ENCODE measurements around the gene RWDD2A. TPM values are rescaled to one million over a fixed set of nuclear protein-coding genes. Genes with fewer than 3 reads are reported as not detected.

Gene RWDD2A
- total RNA-seq, 5 donors from 2014 or later (not counting 1 experiment from before 2014, with no cell fraction given) = 1.5 to 4.1 (median 2.9) TPM

DNA sequence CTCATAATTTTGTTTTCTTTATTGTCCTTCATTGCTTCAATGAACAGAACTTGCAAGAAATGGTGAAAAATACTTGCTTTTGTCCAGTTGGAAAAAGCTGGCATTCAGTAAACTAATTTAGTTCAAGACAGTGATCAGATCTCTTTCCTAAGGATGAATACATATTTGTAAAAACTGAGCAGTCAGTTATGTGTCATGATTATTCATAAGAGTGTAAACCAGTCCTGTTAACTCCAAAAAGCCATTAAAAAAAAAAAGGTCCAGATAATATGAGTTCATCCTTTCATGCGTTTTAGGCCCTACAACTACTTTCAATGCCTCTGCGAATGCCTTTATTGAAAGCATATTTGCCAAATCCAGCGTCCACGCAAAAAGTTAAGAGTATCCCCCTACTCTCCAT is 701 bp upstream of the RWDD2A start:
- Mint-ChIP-seq H3K4me3 (peak overlapping the region; percentile 93 to 98 (median 97)), H3K36me3 (peaks cover 16% of the 10 kb centered on the region), H3K9me3 (no peaks in the 10 kb centered on the region), H3K27ac (peak overlapping the region; percentile 72 to 95), H3K27me3 (no peaks in the 10 kb centered on the region), H3K4me1 (peaks cover 44 to 63% (median 57%) of the 10 kb centered on the region in 3 donors)
- Histone ChIP-seq H3K36me3 (ENCODE audit: control insufficient read depth in 2 of 2, extremely low read depth in 1 of 2, insufficient read depth in 1 of 2, low read length in 1 of 2) (no peaks in the 10 kb centered on the region), H3K27me3 (replicated peaks in 1 of 2; ENCODE audit: control insufficient read depth in 2 of 2, extremely low read depth in 1 of 2, insufficient read depth in 2 of 2, low read length in 1 of 2) (no peaks in the 10 kb centered on the region), H3K9me3 (no peaks in the 10 kb centered on the region), H3K4me3 (ENCODE audit: control insufficient read depth in 1 of 2, extremely low read depth in 1 of 2, low read length in 1 of 2) (peak overlapping the region; percentile 85 to 87), H3K4me1 (ENCODE audit: control insufficient read depth in 1 of 2, extremely low read depth in 1 of 2, insufficient read depth in 2 of 2, low read length in 2 of 2) (peaks cover 4 to 15% of the 10 kb centered on the region in 2 experiments), H3K27ac (ENCODE audit: low read length) (peak overlapping the region; percentile 52)
- ATAC-seq (replicated peaks in 1 of 4) (no peak), DNase-seq (no peak)
- 3% methylated on average over 4 of the region's 4 CpGs for WGBS (ENCODE audit: insufficient coverage)
- CTCF ChIA-PET = interaction anchor here (1.4 to 2.7 kb wide), 2 partner anchors 125 to 127 kb away, joined by 4 to 10 read pairs; partner anchors contain the start of genes DOP1A (in 1 of the 2) and UBE3D (in 1 of the 2)
- POLR2A ChIA-PET = no interaction called here

DNA sequence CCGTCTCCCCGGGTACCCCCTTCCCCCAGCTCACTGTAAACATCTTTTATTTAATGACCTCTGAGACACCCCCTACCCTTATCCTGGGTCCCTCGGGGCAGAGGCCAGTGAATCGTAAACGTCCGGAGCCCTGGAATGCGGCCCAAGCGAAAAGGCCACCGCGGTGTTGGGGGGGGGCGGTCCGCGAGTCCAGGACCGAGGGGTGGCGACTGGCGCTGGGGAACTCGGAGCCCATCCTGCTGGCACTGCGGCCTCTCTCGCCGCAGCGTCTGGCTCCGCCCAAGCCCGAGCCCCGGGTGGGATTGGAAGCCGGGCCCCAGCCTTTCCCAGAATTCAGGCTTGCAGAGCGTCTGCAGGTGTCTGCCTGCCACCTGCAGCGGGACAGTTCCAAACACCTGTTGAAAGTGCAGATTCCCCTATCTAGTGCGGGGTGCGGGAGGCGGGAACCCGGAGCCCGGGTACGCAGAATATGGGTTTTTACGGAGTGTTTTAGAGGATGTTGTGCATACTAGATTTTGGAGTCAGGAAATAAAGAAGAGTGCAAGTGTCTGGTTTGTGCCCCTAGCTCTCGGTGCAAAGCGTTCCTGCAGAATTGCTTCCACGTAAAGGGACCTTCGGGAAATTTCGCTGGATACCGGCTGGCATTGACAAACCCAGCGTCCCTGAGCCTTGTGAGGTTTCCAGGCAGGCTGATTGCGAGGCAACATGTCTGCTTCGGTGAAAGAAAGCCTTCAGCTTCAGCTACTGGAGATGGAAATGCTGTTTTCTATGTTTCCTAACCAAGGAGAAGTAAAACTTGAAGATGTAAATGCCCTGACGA is 800 bp downstream of the RWDD2A start:
- Histone ChIP-seq H3K27me3 (replicated peaks in 1 of 2; ENCODE audit: control insufficient read depth in 2 of 2, extremely low read depth in 1 of 2, insufficient read depth in 2 of 2, low read length in 1 of 2) (no peaks in the 10 kb centered on the region), H3K4me1 (ENCODE audit: control insufficient read depth in 1 of 2, extremely low read depth in 1 of 2, insufficient read depth in 2 of 2, low read length in 2 of 2) (peaks cover 4 to 15% of the 10 kb centered on the region in 2 experiments), H3K36me3 (ENCODE audit: control insufficient read depth in 2 of 2, extremely low read depth in 1 of 2, insufficient read depth in 1 of 2, low read length in 1 of 2) (no peaks in the 10 kb centered on the region), H3K4me3 (ENCODE audit: control insufficient read depth in 1 of 2, extremely low read depth in 1 of 2, low read length in 1 of 2) (peak overlapping the region; percentile 85 to 87), H3K27ac (ENCODE audit: low read length) (no peak overlapping the region), H3K9me3 (no peaks in the 10 kb centered on the region)
- Mint-ChIP-seq H3K36me3 (peaks cover 10% of the 10 kb centered on the region), H3K4me3 (peak overlapping the region; percentile 79 to 97 (median 93)), H3K9me3 (no peaks in the 10 kb centered on the region), H3K27me3 (no peaks in the 10 kb centered on the region), H3K27ac (peak overlapping the region in 1 of 2 donors; percentile 64), H3K4me1 (peaks cover 36 to 59% (median 50%) of the 10 kb centered on the region in 3 donors)
- 20% methylated on average over 32 of the region's 44 CpGs for WGBS (ENCODE audit: insufficient coverage)
- ATAC-seq (replicated peaks in 1 of 4) (peak in 3 of 4 experiments; percentile 8 to 13 (median 12)), DNase-seq (peak in 16 of 35 experiments; percentile 1 to 30 (median 4))
- CTCF ChIA-PET = interaction anchor here in 1 of 2 donors (0.6 to 1.8 kb wide), 5 partner anchors 22 to 129 kb away, joined by 3 to 6 read pairs (median 3); partner anchors contain the start of gene DOP1A
- POLR2A ChIA-PET = no interaction called here

DNA sequence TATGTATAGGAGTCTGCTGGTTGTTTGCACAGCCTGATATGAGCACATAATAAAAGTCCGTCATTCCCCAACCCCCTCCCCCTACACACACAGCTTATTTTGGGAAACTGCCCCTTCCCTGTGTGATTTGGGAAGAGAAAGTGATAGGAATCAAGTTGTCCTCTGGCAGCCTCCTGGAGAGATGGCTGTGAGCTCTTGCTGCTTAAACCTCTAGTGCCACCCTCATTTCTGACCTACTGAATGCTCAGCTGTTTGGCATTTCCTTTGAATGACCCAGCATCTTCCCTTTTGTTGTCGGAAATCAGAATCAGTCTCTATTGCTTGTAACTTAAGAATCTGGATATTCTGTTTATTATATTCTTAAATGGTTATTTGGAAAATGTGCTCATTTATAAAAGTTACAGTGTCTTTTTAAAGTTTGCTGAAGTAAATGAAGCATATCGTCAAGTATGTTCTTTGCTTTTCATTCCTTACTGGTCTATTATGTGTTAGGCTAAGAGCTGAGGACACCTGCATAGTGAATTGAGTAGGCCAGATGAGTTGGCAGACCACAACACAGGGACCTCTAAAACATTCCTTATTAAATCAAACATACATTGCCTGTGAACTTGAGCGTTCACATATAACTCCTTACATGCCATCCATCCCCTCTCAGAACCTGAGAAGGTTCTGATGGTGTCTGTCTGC is 5.5 kb downstream of the RWDD2A start:
- no peaks in the 10 kb centered on the region for H3K9me3 ChIP-seq
- Mint-ChIP-seq H3K9me3 (no peaks in the 10 kb centered on the region), H3K4me3 (no peak overlapping the region), H3K27me3 (no peaks in the 10 kb centered on the region), H3K36me3 (no peaks in the 10 kb centered on the region), H3K4me1 (peaks cover 15 to 26% (median 18%) of the 10 kb centered on the region in 3 donors), H3K27ac (no peak overlapping the region)
- CTCF ChIA-PET = interaction anchor here in 1 of 2 donors (0.7 to 1.4 kb wide), 3 partner anchors 23 to 133 kb away, joined by 3 to 4 read pairs (median 4); partner anchors contain the start of gene UBE3D
- no peak overlapping the region for H3K4me3 ChIP-seq (ENCODE audit: control insufficient read depth in 1 of 2, extremely low read depth in 1 of 2, low read length in 1 of 2)
- DNase-seq (no peak), ATAC-seq (replicated peaks in 1 of 4) (no peak)
- no peak overlapping the region for H3K27ac ChIP-seq (ENCODE audit: low read length)
- no CpG with 5 or more reads among the region's 4 CpGs for WGBS (ENCODE audit: insufficient coverage)
- H3K36me3 ChIP-seq (ENCODE audit: control insufficient read depth in 2 of 2, extremely low read depth in 1 of 2, insufficient read depth in 1 of 2, low read length in 1 of 2) = no peaks in the 10 kb centered on the region
- H3K27me3 ChIP-seq (replicated peaks in 1 of 2; ENCODE audit: control insufficient read depth in 2 of 2, extremely low read depth in 1 of 2, insufficient read depth in 2 of 2, low read length in 1 of 2) = no peaks in the 10 kb centered on the region
- POLR2A ChIA-PET = interaction anchor here in 1 of 2 donors (0.6 kb wide), 1 partner anchor 21 kb away, joined by 4 read pairs; no protein-coding TSS in a partner anchor
- peaks cover 2 to 8% of the 10 kb centered on the region in 2 experiments for H3K4me1 ChIP-seq (ENCODE audit: control insufficient read depth in 1 of 2, extremely low read depth in 1 of 2, insufficient read depth in 2 of 2, low read length in 2 of 2)

DNA sequence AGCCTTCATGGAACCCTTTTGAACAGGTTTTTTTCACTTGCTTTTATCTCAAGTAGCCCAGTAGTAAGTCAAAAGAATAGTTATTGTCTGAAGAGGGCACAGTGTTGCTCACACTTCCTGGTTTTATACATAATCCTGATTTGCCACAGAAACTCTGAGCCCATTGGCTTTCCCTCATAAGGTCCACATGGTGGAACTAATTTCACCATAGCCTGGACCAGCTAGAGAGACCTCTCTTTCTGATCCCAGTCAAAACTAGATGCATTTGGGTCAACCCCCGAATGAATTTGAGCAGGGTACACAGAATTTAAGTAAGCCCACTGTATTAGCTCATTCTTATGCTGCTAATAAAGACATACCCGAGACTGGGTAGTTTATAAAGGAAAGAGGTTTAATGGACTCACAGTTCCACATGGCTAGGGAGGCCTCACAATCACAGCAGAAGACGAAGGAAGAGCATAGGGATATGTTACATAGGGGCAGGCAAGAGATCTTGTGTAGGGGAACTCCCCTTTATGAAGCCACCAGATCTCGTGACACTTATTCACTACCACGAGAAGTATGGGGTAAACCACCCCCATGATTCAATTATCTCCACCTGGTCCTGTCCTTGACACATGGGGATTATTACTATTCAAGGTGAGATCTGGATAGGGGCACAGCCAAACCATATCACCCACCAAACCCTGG is 6.2 kb downstream of the RWDD2A start:
- DNase-seq = no peak
- no peaks in the 10 kb centered on the region for H3K27me3 ChIP-seq (replicated peaks in 1 of 2; ENCODE audit: control insufficient read depth in 2 of 2, extremely low read depth in 1 of 2, insufficient read depth in 2 of 2, low read length in 1 of 2)
- Mint-ChIP-seq H3K4me3 (no peak overlapping the region), H3K4me1 (peaks cover 9 to 21% (median 15%) of the 10 kb centered on the region in 3 donors), H3K36me3 (no peaks in the 10 kb centered on the region), H3K27me3 (no peaks in the 10 kb centered on the region), H3K27ac (no peak overlapping the region), H3K9me3 (no peaks in the 10 kb centered on the region)
- H3K36me3 ChIP-seq (ENCODE audit: control insufficient read depth in 2 of 2, extremely low read depth in 1 of 2, insufficient read depth in 1 of 2, low read length in 1 of 2) = no peaks in the 10 kb centered on the region
- H3K4me1 ChIP-seq (ENCODE audit: control insufficient read depth in 1 of 2, extremely low read depth in 1 of 2, insufficient read depth in 2 of 2, low read length in 2 of 2) = peaks cover under 1 to 2% of the 10 kb centered on the region in 2 experiments
- POLR2A ChIA-PET = no interaction called here
- no peak overlapping the region for H3K4me3 ChIP-seq (ENCODE audit: control insufficient read depth in 1 of 2, extremely low read depth in 1 of 2, low read length in 1 of 2)
- WGBS (ENCODE audit: insufficient coverage) = no CpG with 5 or more reads among the region's 5 CpGs
- ATAC-seq (replicated peaks in 1 of 4) = peak in 1 of 4 experiments; percentile 23
- H3K9me3 ChIP-seq = no peaks in the 10 kb centered on the region
- CTCF ChIA-PET = no interaction called here
- H3K27ac ChIP-seq (ENCODE audit: low read length) = no peak overlapping the region

DNA sequence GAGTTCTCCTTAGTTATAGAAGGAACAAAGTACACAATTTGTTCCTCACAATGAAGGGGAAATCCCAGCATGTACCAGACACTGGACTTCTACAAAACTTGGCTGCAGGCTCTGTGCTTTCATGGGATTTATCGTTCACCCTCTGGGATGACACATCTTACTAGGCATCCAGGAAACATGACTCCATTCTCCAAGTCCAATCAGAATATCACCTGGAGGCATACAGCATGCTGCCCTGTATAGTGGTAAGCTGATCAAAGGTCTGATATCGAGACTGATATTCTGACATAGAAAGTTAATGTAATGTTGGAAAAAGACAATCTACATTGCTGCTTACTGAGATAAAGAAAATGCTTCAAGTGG is 6.7 kb downstream of the RWDD2A start:
- Histone ChIP-seq H3K27ac (ENCODE audit: low read length) (no peak overlapping the region), H3K36me3 (ENCODE audit: control insufficient read depth in 2 of 2, extremely low read depth in 1 of 2, insufficient read depth in 1 of 2, low read length in 1 of 2) (no peaks in the 10 kb centered on the region), H3K4me1 (ENCODE audit: control insufficient read depth in 1 of 2, extremely low read depth in 1 of 2, insufficient read depth in 2 of 2, low read length in 2 of 2) (no peaks in the 10 kb centered on the region), H3K9me3 (no peaks in the 10 kb centered on the region), H3K27me3 (replicated peaks in 1 of 2; ENCODE audit: control insufficient read depth in 2 of 2, extremely low read depth in 1 of 2, insufficient read depth in 2 of 2, low read length in 1 of 2) (no peaks in the 10 kb centered on the region), H3K4me3 (ENCODE audit: control insufficient read depth in 1 of 2, extremely low read depth in 1 of 2, low read length in 1 of 2) (no peak overlapping the region)
- no peak for ATAC-seq (replicated peaks in 1 of 4)
- no peaks in the 10 kb centered on the region for H3K36me3 Mint-ChIP-seq
- peaks cover 4 to 17% (median 10%) of the 10 kb centered on the region in 3 donors for H3K4me1 Mint-ChIP-seq
- no peak overlapping the region for H3K27ac Mint-ChIP-seq
- H3K27me3 Mint-ChIP-seq = no peaks in the 10 kb centered on the region
- CTCF ChIA-PET = no interaction called here
- DNase-seq = no peak
- H3K9me3 Mint-ChIP-seq = no peaks in the 10 kb centered on the region
- POLR2A ChIA-PET = no interaction called here
- H3K4me3 Mint-ChIP-seq = no peak overlapping the region
- 80% methylated on average over 1 of the region's 2 CpGs for WGBS (ENCODE audit: insufficient coverage)

DNA sequence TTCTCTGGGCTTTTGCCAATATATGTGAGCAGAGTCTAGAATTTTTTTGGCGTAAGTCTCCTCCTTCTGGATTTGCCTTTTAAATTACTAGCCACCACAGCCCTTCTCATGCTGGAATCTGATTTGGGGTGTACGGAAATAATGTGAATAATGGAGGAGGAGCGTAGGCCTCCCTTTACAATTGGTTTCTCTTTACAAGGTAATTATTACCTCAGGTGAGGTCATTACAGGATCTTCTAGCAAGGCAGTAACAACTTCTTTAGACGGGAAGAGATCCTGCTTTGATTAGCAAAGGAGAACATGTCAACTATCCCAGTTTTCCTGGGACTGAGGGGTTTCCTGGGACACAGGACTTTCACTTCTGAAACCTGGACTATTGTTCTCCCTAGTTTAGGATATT is 8.9 kb downstream of the RWDD2A start:
- CTCF ChIA-PET = no interaction called here
- no peak overlapping the region for H3K27ac Mint-ChIP-seq
- H3K9me3 Mint-ChIP-seq = no peaks in the 10 kb centered on the region

More for the DNA sequence above, 8.9 kb downstream of the RWDD2A start:
- DNase-seq = no peak
- peaks cover 0 to 3% (median 0%) of the 10 kb centered on the region in 3 donors for H3K4me1 Mint-ChIP-seq
- H3K27ac ChIP-seq (ENCODE audit: low read length) = no peak overlapping the region
- POLR2A ChIA-PET = no interaction called here
- H3K4me1 ChIP-seq (ENCODE audit: control insufficient read depth in 1 of 2, extremely low read depth in 1 of 2, insufficient read depth in 2 of 2, low read length in 2 of 2) = no peaks in the 10 kb centered on the region
- no peaks in the 10 kb centered on the region for H3K36me3 Mint-ChIP-seq
- WGBS (ENCODE audit: insufficient coverage) = no CpG with 5 or more reads among the region's 4 CpGs
- H3K9me3 ChIP-seq = no peaks in the 10 kb centered on the region
- no peak for ATAC-seq (replicated peaks in 1 of 4)
- H3K27me3 ChIP-seq (replicated peaks in 1 of 2; ENCODE audit: control insufficient read depth in 2 of 2, extremely low read depth in 1 of 2, insufficient read depth in 2 of 2, low read length in 1 of 2) = no peaks in the 10 kb centered on the region
- peaks cover 3 to 9% of the 10 kb centered on the region in 2 donors for H3K27me3 Mint-ChIP-seq
- H3K36me3 ChIP-seq (ENCODE audit: control insufficient read depth in 2 of 2, extremely low read depth in 1 of 2, insufficient read depth in 1 of 2, low read length in 1 of 2) = no peaks in the 10 kb centered on the region
- no peak overlapping the region for H3K4me3 ChIP-seq (ENCODE audit: control insufficient read depth in 1 of 2, extremely low read depth in 1 of 2, low read length in 1 of 2)
- no peak overlapping the region for H3K4me3 Mint-ChIP-seq

All from T-cell (primary cell).